Pulmonary artery endothelial cell (primary cell): ENCODE measurements around the gene CACNG7. TPM values are rescaled to one million over a fixed set of nuclear protein-coding genes. Genes with fewer than 3 reads are reported as not detected.

Experiments
- DNase-seq: peaks from one replicate; pipeline ENCODE4 v3.0.0-alpha.2; 2011; ENCODE audit warnings: low read depth, low spot score
- total RNA-seq: library from RNA; depleted of rRNA; stranded (reverse); fragments of >200 nt; gene quantifications from 2 replicates; pipeline ENCODE4 v1.2.3, GENCODE V29; 2014

The CACNG7 gene
- total RNA-seq, 1 donor from 2014 or later: 0.13 TPM

GRCh38 chr19:53878776-53879139 lies 30.3 kb upstream of the CACNG7 start:
- no peak for DNase-seq

- peak; percentile 52 for DNase-seq
These were observed 29.7 kb upstream of the CACNG7 start for GRCh38 chr19:53879140-53880081.

- DNase-seq: no peak
These were observed 28.2 kb upstream of the CACNG7 start for GRCh38 chr19:53880711-53881481.

- DNase-seq: no peak
These were observed 27.3 kb upstream of the CACNG7 start, which contains the start of gene PRKCG for GRCh38 chr19:53881482-53882390. Gene PRKCG (plus strand): TSS chr19:53882197. CDS start chr19:53882495, 298 bp downstream.

GRCh38 chr19:53882391-53883050 lies 26.6 kb upstream of the CACNG7 start:
- no peak for DNase-seq

GRCh38 chr19:53883231-53883661 lies 25.8 kb upstream of the CACNG7 start:
- DNase-seq: no peak

GRCh38 chr19:53883741-53884140 lies 25.3 kb upstream of the CACNG7 start:
- DNase-seq: no peak

GRCh38 chr19:53884256-53884655 lies 24.8 kb upstream of the CACNG7 start:
- no peak for DNase-seq

GRCh38 chr19:53885036-53885435 lies 24.0 kb upstream of the CACNG7 start:
- DNase-seq: no peak

GRCh38 chr19:53892301-53892980 lies 16.6 kb upstream of the CACNG7 start:
- DNase-seq: no peak

- DNase-seq: no peak
These were observed 16.1 kb upstream of the CACNG7 start for GRCh38 chr19:53892981-53893325.

GRCh38 chr19:53894707-53895106 lies 14.4 kb upstream of the CACNG7 start:
- no peak for DNase-seq

GRCh38 chr19:53896682-53897081 lies 12.4 kb upstream of the CACNG7 start:
- DNase-seq: no peak

GRCh38 chr19:53897459-53897858 lies 11.6 kb upstream of the CACNG7 start:
- no peak for DNase-seq

- DNase-seq: no peak
These were observed 10.9 kb upstream of the CACNG7 start for GRCh38 chr19:53898166-53898565.

- DNase-seq: no peak
These were observed 10.3 kb upstream of the CACNG7 start for GRCh38 chr19:53898636-53899341.

- no peak for DNase-seq
These were observed 8.8 kb upstream of the CACNG7 start for GRCh38 chr19:53900191-53900860.

- DNase-seq: no peak
These were observed 5.9 kb upstream of the CACNG7 start for GRCh38 chr19:53903055-53903680.

GRCh38 chr19:53904909-53905308 lies 4.2 kb upstream of the CACNG7 start:
- DNase-seq: no peak
